Measurements from ENCODE around the gene RND3.

RND3 gene

GRCh38 chr2:150445398-150445797, 42.1 kb downstream of the RND3 start:
- FAIRE-seq (no peak), DNase-seq (ENCODE audit: insufficient read length, low spot score) (no peak)

DNA sequence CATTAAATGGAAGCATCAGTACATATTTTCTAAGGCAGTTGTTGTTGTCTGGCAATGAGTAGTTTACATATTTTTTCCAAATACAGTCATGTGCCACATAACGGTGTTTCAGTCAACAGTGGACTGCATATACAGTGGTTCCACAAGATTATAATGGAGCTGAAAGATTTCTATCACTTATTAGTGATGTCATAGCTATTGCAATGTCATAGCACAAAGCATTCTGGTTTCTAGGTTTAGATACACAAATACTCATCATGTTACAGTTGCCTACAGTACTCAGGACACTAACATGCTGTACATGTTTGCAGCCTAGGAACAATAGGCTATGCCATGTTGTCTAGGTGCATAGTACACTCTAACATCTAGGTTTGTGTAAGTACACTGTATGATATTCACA, 45.0 kb downstream of the RND3 start:
- FAIRE-seq: no peak
- DNase-seq (ENCODE audit: insufficient read length, low spot score): no peak

- FAIRE-seq: no peak
- no peak for DNase-seq (ENCODE audit: insufficient read length, low spot score)
Measured at GRCh38 chr2:150441784-150442183, 45.7 kb downstream of the RND3 start.

- FAIRE-seq (no peak), DNase-seq (ENCODE audit: insufficient read length, low spot score) (no peak)
Measured at GRCh38 chr2:150441226-150441625, 46.2 kb downstream of the RND3 start.

GRCh38 chr2:150438654-150439053, 48.8 kb downstream of the RND3 start:
- no peak for FAIRE-seq
- DNase-seq (ENCODE audit: insufficient read length, low spot score): no peak

DNA sequence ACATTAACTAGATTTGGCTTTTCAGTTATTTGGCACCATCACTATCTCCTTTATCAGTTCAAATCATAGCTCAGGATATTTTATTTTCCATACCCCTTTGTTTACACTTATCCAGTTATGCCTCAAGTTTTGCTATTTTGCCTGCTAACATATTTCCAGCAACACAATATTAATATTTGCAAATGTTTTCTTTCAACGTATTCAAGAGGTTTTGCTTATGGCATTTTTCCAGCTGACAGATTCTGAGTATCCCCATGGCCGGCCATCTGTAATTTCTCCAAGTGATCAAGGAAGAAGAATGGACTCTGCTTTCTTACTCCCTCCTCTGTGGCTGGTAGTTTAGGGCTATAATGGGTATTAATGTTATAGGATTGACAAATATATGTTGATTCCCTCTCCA, 49.4 kb downstream of the RND3 start:
- no peak for DNase-seq (ENCODE audit: insufficient read length, low spot score)
- FAIRE-seq: no peak

GRCh38 chr2:150432312-150432625, 55.2 kb downstream of the RND3 start:
- DNase-seq (ENCODE audit: insufficient read length, low spot score) (no peak), FAIRE-seq (no peak)

DNA sequence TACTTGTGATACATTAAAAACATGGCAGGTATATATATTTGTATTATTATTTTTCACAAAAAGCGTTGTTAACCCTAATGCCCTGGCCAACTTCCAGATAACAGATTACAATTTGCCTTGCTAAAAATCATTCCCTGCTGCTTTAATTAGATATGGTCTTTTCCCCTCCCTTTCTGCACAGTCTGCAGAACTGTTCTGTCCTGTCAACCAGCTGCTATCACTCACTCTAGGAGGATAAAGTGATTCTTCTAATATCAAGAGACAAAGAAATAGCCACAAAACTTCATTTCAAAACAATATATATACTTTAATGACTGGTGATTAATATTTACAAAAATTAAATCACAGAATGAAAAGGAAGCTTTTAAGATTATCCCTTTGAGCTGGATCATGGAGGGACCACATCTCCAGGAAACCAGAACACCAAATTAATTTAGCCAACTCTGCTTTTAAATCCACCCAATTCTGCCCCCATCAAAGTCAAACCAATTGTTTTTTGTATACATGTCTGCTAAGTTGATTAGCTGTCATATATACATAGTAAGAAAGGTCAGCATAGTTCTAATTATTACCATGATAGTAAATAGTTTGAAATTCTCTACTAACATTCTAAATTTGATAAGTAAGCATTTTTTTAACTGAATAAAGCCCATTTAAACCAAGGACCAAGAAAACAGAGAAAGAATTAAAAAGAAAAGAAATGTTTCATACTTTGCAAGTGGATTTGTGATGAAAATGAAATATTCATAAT, 55.7 kb downstream of the RND3 start:
- no peak for FAIRE-seq

GRCh38 chr2:150429384-150429961, 58.0 kb downstream of the RND3 start:
- DNase-seq (ENCODE audit: insufficient read length, low spot score): no peak
- no peak for FAIRE-seq

More for the DNA sequence above, 55.7 kb downstream of the RND3 start:
- DNase-seq (ENCODE audit: insufficient read length, low spot score): no peak

DNA sequence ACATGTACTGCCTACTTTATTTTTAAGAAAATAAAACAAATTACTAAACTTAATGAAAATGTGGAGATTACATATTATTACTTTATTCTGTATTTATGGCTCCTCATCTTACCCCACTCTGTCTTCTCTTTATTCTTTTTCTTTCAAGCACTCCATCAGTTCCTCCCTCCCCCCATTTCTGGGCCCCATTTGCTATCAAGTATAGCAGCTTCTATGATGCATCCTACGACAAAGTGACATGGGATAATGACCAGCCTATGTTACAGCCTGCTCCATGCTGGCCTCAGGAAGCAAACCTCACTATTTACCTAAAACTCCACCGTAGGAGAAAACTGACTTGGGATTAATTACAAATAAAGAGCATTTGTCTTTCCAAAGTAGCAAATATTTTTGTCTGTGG, 58.8 kb downstream of the RND3 start:
- no peak for FAIRE-seq

GRCh38 chr2:150427298-150427697, 60.2 kb downstream of the RND3 start:
- DNase-seq (ENCODE audit: insufficient read length, low spot score) (no peak), FAIRE-seq (no peak)

More for the DNA sequence above, 58.8 kb downstream of the RND3 start:
- no peak for DNase-seq (ENCODE audit: insufficient read length, low spot score)

GRCh38 chr2:150426724-150427123, 60.7 kb downstream of the RND3 start:
- FAIRE-seq: no peak
- no peak for DNase-seq (ENCODE audit: insufficient read length, low spot score)

- DNase-seq (ENCODE audit: insufficient read length, low spot score) (no peak), FAIRE-seq (no peak)
Measured at GRCh38 chr2:150426315-150426714, 61.2 kb downstream of the RND3 start.

DNA sequence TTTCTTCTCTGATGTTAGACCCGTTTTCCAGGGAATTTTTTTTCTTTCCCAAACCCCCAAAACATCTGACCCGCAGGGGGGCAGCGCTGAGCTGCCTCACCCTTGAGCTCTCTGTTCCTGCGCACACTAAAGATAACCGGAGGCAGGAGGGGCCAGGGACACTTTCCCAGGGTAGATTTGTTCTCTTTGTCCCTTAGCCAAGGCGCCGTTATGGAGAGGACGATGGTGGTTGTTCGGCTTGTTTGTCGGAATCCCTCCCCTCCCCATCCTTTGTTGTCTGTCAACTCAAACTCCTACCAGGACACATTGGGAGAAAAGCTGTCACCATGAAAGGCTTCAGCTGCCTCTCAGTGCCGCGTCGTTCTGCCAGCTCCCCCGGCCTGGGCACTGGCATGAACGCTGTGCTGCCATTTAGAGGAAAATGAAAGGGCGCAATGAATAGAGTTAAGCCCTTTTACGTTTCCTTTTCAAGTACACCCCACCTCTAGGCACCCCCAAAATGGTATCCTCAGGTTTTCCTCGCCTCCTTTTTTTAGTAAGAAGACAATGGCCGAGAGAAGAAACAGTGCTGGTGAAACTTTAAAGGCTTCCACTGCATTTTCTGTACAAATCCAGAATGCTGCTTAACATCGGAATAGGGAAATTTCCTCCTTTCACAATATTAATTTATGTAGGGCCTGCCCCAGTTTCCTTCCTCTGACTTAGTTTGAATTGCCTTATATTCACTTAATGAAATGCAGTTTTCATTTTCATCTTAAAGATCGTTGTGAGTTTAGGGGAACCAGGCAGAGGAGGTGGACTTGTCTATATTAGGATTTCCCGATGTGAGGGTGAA, 62.1 kb downstream of the RND3 start:
- no peak for DNase-seq (ENCODE audit: insufficient read length, low spot score)
- FAIRE-seq: no peak

- FAIRE-seq (no peak), DNase-seq (ENCODE audit: insufficient read length, low spot score) (no peak)
Measured at GRCh38 chr2:150424406-150424805, 63.1 kb downstream of the RND3 start.

- FAIRE-seq (no peak), DNase-seq (ENCODE audit: insufficient read length, low spot score) (no peak)
Measured at GRCh38 chr2:150421126-150421651, 66.3 kb downstream of the RND3 start.

DNA sequence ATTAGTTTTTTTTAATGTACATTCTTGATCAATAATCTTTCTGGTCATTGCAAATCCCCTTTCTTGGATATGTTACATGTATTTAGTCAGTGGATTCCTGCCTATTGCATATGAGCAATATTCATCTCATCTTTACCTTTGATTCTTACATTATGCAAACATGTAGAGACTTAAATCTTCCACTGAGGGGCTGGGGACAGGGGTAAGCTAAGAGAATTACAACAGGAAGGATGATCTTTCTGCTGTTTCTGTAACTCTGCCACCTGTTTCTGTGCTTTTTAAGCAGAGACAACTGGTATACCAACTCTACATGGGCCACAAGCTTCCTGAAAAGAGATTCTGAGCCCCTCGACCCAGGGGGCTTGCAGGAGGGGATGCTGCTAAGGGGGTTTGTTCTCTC, 68.6 kb downstream of the RND3 start:
- FAIRE-seq (no peak), DNase-seq (ENCODE audit: insufficient read length, low spot score) (no peak)

Measured in GM19239 (cell line).